Keratinocyte (primary cell): Measurements from ENCODE around the gene GRK1. TPM values are rescaled to one million over a fixed set of nuclear protein-coding genes. Genes with fewer than 3 reads are reported as not detected.
"Not testable (repeated sequence)": the region's sequence is repeated elsewhere in the genome, so short reads cannot be mapped to it uniquely, and the experiment has no call there.

Source experiments
- DNase-seq: peaks from one replicate; pipeline ENCODE4 v3.0.0-alpha.2; 2011; ENCODE audit warnings: low read depth, missing footprints, low spot score
- FAIRE-seq: peaks from 2 replicates; lab custom pipeline; 2011; peaks lifted over from hg19 to GRCh38; lab: Jason Lieb, UNC
- H2AFZ ChIP-seq: 2 replicates; pipeline ENCODE4 v1.6.0; 2012; ENCODE audit warnings: low read length, control low read depth, inconsistent platforms; ENCODE audit not compliant: control insufficient read depth
- H3K27ac ChIP-seq: 2 replicates; pipeline ENCODE4 v1.5.1; 2011; ENCODE audit warnings: low read length; ENCODE audit not compliant: control insufficient read depth, insufficient read depth
- H3K27me3 ChIP-seq: 3 replicates; pipeline ENCODE4 v1.6.0; 2011; ENCODE audit warnings: low read length; ENCODE audit not compliant: control insufficient read depth, insufficient read depth; ENCODE audit errors: extremely low read depth
- H3K36me3 ChIP-seq, 2 experiments: 2 replicates in 1 of 2; 3 replicates in 1 of 2; pipeline ENCODE4 v1.5.1; 2011; ENCODE audit warnings: low read length in 2 of 2, mild to moderate bottlenecking in 1 of 2; ENCODE audit not compliant: control insufficient read depth in 2 of 2, insufficient read depth in 2 of 2; ENCODE audit errors: extremely low read depth in 1 of 2
- H3K4me1 ChIP-seq: 3 replicates; pipeline ENCODE4 v1.5.1; 2011; ENCODE audit warnings: low read length; ENCODE audit not compliant: control insufficient read depth, insufficient read depth; ENCODE audit errors: extremely low read depth
- H3K4me2 ChIP-seq: 3 replicates; pipeline ENCODE4 v1.6.0; 2011; ENCODE audit warnings: low read depth, low read length; ENCODE audit not compliant: control insufficient read depth, insufficient read depth; ENCODE audit errors: extremely low read depth
- H3K4me3 ChIP-seq, 3 experiments: fragments of 200-600 bp in 1 of 3; sonication (generic) in 1 of 3; 2 replicates in 2 of 3; 3 replicates in 1 of 3; pipeline ENCODE4 v1.5.1; 2011 to 2016; ENCODE audit warnings: low read length in 3 of 3, mild to moderate bottlenecking in 3 of 3, control low read depth in 2 of 3, inconsistent platforms in 1 of 3, low read depth in 1 of 3, mixed read lengths in 1 of 3, mixed run types in 1 of 3, moderate library complexity in 1 of 3; ENCODE audit not compliant: control insufficient read depth in 2 of 3, insufficient read depth in 2 of 3; ENCODE audit errors: extremely low read depth in 1 of 3
- H3K79me2 ChIP-seq: 2 replicates; pipeline ENCODE4 v1.6.0; 2012; ENCODE audit warnings: low read length; ENCODE audit not compliant: control insufficient read depth, insufficient read depth
- H3K9ac ChIP-seq: 3 replicates; pipeline ENCODE4 v1.6.0; 2011; ENCODE audit warnings: low read length; ENCODE audit not compliant: control insufficient read depth, insufficient read depth; ENCODE audit errors: extremely low read depth
- H3K9me1 ChIP-seq: 3 replicates; pipeline ENCODE4 v1.6.0; 2011; ENCODE audit warnings: low read length; ENCODE audit not compliant: control insufficient read depth, insufficient read depth; ENCODE audit errors: extremely low read depth
- H3K9me3 ChIP-seq: 2 replicates; pipeline ENCODE4 v1.5.1; 2012; ENCODE audit warnings: low read depth, low read length; ENCODE audit not compliant: control insufficient read depth
- H4K20me1 ChIP-seq: 3 replicates; pipeline ENCODE4 v1.6.0; 2011; ENCODE audit warnings: low read length; ENCODE audit not compliant: control insufficient read depth, insufficient read depth; ENCODE audit errors: extremely low read depth
- EZH2 ChIP-seq: IDR thresholded peaks from one replicate; pipeline ENCODE4 v1.6.1; 2012; ENCODE audit warnings: inconsistent platforms, mild to moderate bottlenecking, low read length, moderate library complexity
- dilution Hi-C: fragments of 300-500 bp; cut with MboI; formaldehyde crosslinking; loops from one replicate; pipeline ENCODE4 v1.7.0; 2020; ENCODE audit warnings: low sequenced_read_pairs; ENCODE audit not compliant: extremely low pct_ligation_motif_present
- polyA plus RNA-seq, 5 experiments: library from polyadenylated mRNA; depleted of rRNA in 3 of 5; stranded (reverse) in 3 of 5; stranded (forward) in 1 of 5; unstranded in 1 of 5; fragments of >200 nt; gene quantifications; 1 replicate in 1 of 5; 2 replicates in 3 of 5; 3 replicates in 1 of 5; pipeline versions ENCODE4 v1.2.1 to v1.2.3, GENCODE V29; 2011 to 2012; ENCODE audit warnings: missing spikeins in 2 of 5, low read depth in 1 of 5, low replicate concordance in 1 of 5
- TF ChIP-seq, protein P1 (sequence below), 3 experiments: IDR thresholded peaks in 1 of 3; conservative IDR thresholded peaks in 1 of 3; optimal IDR thresholded peaks in 1 of 3; 2 replicates in 2 of 3; 3 replicates in 1 of 3; pipeline versions ENCODE3 to v1.5.1; 2011; ENCODE audit warnings: low read length in 3 of 3, mild to moderate bottlenecking in 3 of 3, moderate library complexity in 2 of 3, control low read depth in 1 of 3, inconsistent platforms in 1 of 3; ENCODE audit not compliant: insufficient read depth in 2 of 3; ENCODE audit errors: extremely low read depth in 1 of 3

Gene GRK1
- polyA plus RNA-seq, 1 donor (not counting 4 experiments of a cell fraction or from before 2014, with no cell fraction given), result not detected

DNA sequence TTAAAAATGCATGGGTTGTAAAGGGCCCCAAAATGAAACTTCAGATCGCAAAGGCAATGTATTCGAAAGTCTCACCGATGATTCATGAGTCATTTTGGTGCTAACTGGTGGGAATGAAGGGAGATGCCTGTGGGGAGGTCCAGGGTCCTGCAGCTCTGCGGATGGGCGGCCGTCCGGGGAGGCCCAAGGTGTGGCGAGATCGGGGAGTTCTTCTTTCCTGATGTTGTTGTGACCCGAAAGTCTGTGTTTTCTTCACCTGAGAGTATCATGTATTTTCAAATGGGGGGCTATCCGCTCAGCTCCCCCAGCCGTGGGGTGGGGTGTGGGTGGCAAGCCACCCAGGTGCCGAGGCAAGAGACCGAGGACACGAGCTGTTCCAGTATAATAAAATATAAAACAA is 46.0 kb upstream of the GRK1 start:
- H3K4me1 ChIP-seq, result no peaks in the 10 kb centered on the region
- TF ChIP-seq EZH2, result no peak
- TF ChIP-seq, protein P1, sequence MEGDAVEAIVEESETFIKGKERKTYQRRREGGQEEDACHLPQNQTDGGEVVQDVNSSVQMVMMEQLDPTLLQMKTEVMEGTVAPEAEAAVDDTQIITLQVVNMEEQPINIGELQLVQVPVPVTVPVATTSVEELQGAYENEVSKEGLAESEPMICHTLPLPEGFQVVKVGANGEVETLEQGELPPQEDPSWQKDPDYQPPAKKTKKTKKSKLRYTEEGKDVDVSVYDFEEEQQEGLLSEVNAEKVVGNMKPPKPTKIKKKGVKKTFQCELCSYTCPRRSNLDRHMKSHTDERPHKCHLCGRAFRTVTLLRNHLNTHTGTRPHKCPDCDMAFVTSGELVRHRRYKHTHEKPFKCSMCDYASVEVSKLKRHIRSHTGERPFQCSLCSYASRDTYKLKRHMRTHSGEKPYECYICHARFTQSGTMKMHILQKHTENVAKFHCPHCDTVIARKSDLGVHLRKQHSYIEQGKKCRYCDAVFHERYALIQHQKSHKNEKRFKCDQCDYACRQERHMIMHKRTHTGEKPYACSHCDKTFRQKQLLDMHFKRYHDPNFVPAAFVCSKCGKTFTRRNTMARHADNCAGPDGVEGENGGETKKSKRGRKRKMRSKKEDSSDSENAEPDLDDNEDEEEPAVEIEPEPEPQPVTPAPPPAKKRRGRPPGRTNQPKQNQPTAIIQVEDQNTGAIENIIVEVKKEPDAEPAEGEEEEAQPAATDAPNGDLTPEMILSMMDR (optimal IDR thresholded peaks at IDR 0.05 in 1 of 3, IDR thresholded peaks at IDR 0.05 in 1 of 3, conservative IDR thresholded peaks at IDR 0.05 in 1 of 3; ENCODE audit: extremely low read depth in 1 of 3, insufficient read depth in 2 of 3, low read length in 3 of 3), result no peak
- peaks cover 21 to 24% of the 10 kb centered on the region in 2 experiments for H3K36me3 ChIP-seq
- no peaks in the 10 kb centered on the region for H3K9me1 ChIP-seq
- peaks cover 75% of the 10 kb centered on the region for H3K79me2 ChIP-seq
- H3K27me3 ChIP-seq, result no peaks in the 10 kb centered on the region
- no peak overlapping the region for H3K4me3 ChIP-seq
- H3K27ac ChIP-seq, result no peak overlapping the region
- H3K4me2 ChIP-seq, result no peak overlapping the region
- DNase-seq (no peak), FAIRE-seq (no peak)
- H3K9me3 ChIP-seq, result no peaks in the 10 kb centered on the region
- dilution Hi-C loops, result no loop called here
- no peak overlapping the region for H2AFZ ChIP-seq
- H4K20me1 ChIP-seq, result peaks cover 8% of the 10 kb centered on the region
- no peak overlapping the region for H3K9ac ChIP-seq

DNA sequence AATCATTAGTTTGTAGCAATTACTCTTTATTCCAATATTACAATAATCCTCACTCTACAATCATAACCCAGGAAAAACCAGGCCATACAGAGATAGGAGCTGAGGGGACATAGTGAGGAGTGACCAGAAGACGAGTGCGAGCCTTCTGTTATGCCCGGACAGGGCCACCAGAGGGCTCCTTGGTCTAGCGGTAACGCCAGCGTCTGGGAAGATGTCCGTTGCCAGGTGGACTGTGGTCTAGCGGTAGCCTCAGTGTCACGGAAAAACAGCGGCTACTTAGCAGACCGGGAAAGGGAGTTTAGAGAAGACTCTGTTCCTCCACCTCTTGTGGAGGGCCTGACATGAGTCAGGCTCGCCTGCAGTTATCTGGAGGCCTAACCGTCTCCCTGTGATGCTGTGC is 45.5 kb upstream of the GRK1 start:
- H3K4me1 ChIP-seq, H3K4me3 ChIP-seq, FAIRE-seq, H2AFZ ChIP-seq, H3K4me2 ChIP-seq, H4K20me1 ChIP-seq, dilution Hi-C loops, H3K9ac ChIP-seq, H3K9me3 ChIP-seq, H3K9me1 ChIP-seq, DNase-seq, H3K27me3 ChIP-seq, H3K27ac ChIP-seq: not testable (repeated sequence)
- H3K36me3 ChIP-seq, result peaks cover 20 to 26% of the 10 kb centered on the region in 2 experiments
- peaks cover 74% of the 10 kb centered on the region for H3K79me2 ChIP-seq
- TF ChIP-seq, protein P1 (optimal IDR thresholded peaks at IDR 0.05 in 1 of 3, IDR thresholded peaks at IDR 0.05 in 1 of 3, conservative IDR thresholded peaks at IDR 0.05 in 1 of 3; ENCODE audit: extremely low read depth in 1 of 3, insufficient read depth in 2 of 3, low read length in 3 of 3), result peak in 2 of 3 experiments; percentile 15 to 27

DNA sequence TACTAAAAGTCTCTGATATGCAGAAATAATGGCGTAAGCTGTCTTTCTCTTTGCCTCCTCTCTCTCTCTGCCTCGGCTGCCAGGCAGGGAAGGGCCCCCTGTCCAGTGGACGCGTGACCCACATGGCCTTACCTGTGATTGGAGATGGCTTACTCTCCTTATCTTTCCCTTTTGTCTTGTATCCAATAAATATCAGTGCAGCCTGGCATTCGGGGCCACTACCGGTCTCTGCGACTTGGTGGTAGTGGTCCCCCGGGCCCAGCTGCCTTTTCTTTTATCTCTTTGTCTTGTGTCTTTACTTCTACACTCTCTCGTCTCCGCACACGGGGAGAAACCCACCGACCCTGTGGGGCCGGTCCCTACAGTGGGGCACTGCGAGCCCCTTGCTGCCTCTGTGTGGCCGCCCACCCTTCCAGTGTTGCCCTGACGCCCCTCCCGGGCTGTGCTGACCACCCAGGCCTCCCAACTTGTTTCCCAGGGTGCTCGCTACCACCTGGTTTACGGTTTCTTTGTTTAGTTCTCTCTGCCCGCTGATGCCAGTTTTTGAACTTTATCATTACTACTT is 45.0 kb upstream of the GRK1 start:
- peaks cover 74% of the 10 kb centered on the region for H3K79me2 ChIP-seq
- H4K20me1 ChIP-seq, DNase-seq, FAIRE-seq, dilution Hi-C loops, H3K27ac ChIP-seq, H3K4me2 ChIP-seq, H3K9me1 ChIP-seq, H3K9me3 ChIP-seq, H3K27me3 ChIP-seq, H3K4me1 ChIP-seq, H3K9ac ChIP-seq, H2AFZ ChIP-seq, H3K4me3 ChIP-seq: not testable (repeated sequence)
- peaks cover 23 to 26% of the 10 kb centered on the region in 2 experiments for H3K36me3 ChIP-seq
